Fibroblast of lung (primary cell): ENCODE data around the gene UBE4B. TPM values are rescaled to one million over a fixed set of nuclear protein-coding genes. Genes with fewer than 3 reads are reported as not detected.
A peak's percentile ranks its signal among the peaks of the same experiment; 100 is the strongest.

Experiments used
- DNase-seq, 2 donors: peaks; one replicate each; pipeline versions ENCODE4 v3.0.0 to v3.0.0-alpha.2; 2010; ENCODE audit warnings: low read depth in 2 of 2
- H2AFZ ChIP-seq: 2 replicates; pipeline ENCODE4 v1.5.1; 2012; ENCODE audit warnings: low read length, control low read depth, inconsistent platforms
- H3K27ac ChIP-seq: 2 replicates; pipeline ENCODE4 v1.5.1; 2011; ENCODE audit warnings: low read length, control low read depth; ENCODE audit not compliant: insufficient read depth
- H3K27me3 ChIP-seq: 2 replicates; pipeline ENCODE4 v1.5.1; 2011; ENCODE audit warnings: mild to moderate bottlenecking, low read length; ENCODE audit not compliant: control insufficient read depth, insufficient read depth
- H3K36me3 ChIP-seq: 2 replicates; pipeline ENCODE4 v1.5.1; 2011; ENCODE audit warnings: low read length; ENCODE audit not compliant: control insufficient read depth, insufficient read depth
- H3K4me1 ChIP-seq: 2 replicates; pipeline ENCODE4 v1.5.1; 2011; ENCODE audit warnings: low read length; ENCODE audit not compliant: control insufficient read depth, insufficient read depth; ENCODE audit errors: extremely low read depth
- H3K4me2 ChIP-seq: 2 replicates; pipeline ENCODE4 v1.5.1; 2011; ENCODE audit warnings: low read length, control low read depth; ENCODE audit not compliant: insufficient read depth; ENCODE audit errors: extremely low read depth
- H3K4me3 ChIP-seq, 4 experiments: fragments of 200-600 bp in 1 of 4; sonication (generic) in 1 of 4; replicated peaks in 1 of 4; 2 replicates each; pipeline ENCODE4 v1.5.1; 2011 to 2016; ENCODE audit warnings: low read length in 4 of 4, low read depth in 3 of 4, mild to moderate bottlenecking in 3 of 4, control low read depth in 2 of 4, inconsistent platforms in 1 of 4, mixed read lengths in 1 of 4; ENCODE audit not compliant: insufficient read depth in 1 of 4; ENCODE audit errors: control extremely low read depth in 1 of 4
- H3K79me2 ChIP-seq: 2 replicates; pipeline ENCODE4 v1.5.1; 2012; ENCODE audit warnings: mild to moderate bottlenecking, low read length, inconsistent platforms; ENCODE audit not compliant: control insufficient read depth, insufficient read depth
- H3K9ac ChIP-seq: 2 replicates; pipeline ENCODE4 v1.5.1; 2011; ENCODE audit warnings: mild to moderate bottlenecking, low read length, control low read depth; ENCODE audit not compliant: insufficient read depth
- H3K9me3 ChIP-seq: 2 replicates; pipeline ENCODE4 v1.5.1; 2012; ENCODE audit warnings: low read depth, low read length; ENCODE audit not compliant: control insufficient read depth, insufficient read depth
- H4K20me1 ChIP-seq: 2 replicates; pipeline ENCODE4 v1.5.1; 2011; ENCODE audit warnings: low read length; ENCODE audit not compliant: control insufficient read depth, insufficient read depth; ENCODE audit errors: extremely low read depth
- EZH2 ChIP-seq: IDR thresholded peaks from 2 replicates; pipeline ENCODE4 v1.5.1; 2012; ENCODE audit warnings: low read length, control low read depth, mild to moderate bottlenecking; ENCODE audit errors: missing control alignments
- polyA plus RNA-seq, 2 donors: library from polyadenylated mRNA; depleted of rRNA in 1 of 2; stranded (reverse) in 1 of 2; unstranded in 1 of 2; fragments of >200 nt; gene quantifications; 2 replicates each; pipeline ENCODE4 v1.2.1, GENCODE V29; 2011 to 2012; ENCODE audit warnings: missing spikeins in 1 of 2
- total RNA-seq: library from RNA; depleted of rRNA; stranded (reverse); fragments of >200 nt; gene quantifications from 2 replicates; pipeline ENCODE4 v1.2.1, GENCODE V29; 2014
- TF ChIP-seq, protein P1 (sequence below), 2 donors: IDR thresholded peaks in 1 of 2; conservative IDR thresholded peaks in 1 of 2; 1 replicate in 1 of 2; 2 replicates in 1 of 2; pipeline ENCODE4 v1.5.1; 2011 to 2012; ENCODE audit warnings: low read length in 2 of 2, control low read depth in 1 of 2, inconsistent platforms in 1 of 2, low read depth in 1 of 2, mild to moderate bottlenecking in 1 of 2

Gene UBE4B
- total and polyA plus RNA-seq, 2 donors (not counting 1 experiment from before 2014, with no cell fraction given) = 21.9 to 30.7 TPM

- DNase-seq = peak in 1 of 2 donors; percentile 85
- no peak overlapping the region for H3K9ac ChIP-seq
- no peaks in the 10 kb centered on the region for H3K9me3 ChIP-seq
- TF ChIP-seq, protein P1, sequence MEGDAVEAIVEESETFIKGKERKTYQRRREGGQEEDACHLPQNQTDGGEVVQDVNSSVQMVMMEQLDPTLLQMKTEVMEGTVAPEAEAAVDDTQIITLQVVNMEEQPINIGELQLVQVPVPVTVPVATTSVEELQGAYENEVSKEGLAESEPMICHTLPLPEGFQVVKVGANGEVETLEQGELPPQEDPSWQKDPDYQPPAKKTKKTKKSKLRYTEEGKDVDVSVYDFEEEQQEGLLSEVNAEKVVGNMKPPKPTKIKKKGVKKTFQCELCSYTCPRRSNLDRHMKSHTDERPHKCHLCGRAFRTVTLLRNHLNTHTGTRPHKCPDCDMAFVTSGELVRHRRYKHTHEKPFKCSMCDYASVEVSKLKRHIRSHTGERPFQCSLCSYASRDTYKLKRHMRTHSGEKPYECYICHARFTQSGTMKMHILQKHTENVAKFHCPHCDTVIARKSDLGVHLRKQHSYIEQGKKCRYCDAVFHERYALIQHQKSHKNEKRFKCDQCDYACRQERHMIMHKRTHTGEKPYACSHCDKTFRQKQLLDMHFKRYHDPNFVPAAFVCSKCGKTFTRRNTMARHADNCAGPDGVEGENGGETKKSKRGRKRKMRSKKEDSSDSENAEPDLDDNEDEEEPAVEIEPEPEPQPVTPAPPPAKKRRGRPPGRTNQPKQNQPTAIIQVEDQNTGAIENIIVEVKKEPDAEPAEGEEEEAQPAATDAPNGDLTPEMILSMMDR (conservative IDR thresholded peaks at IDR 0.05 in 1 of 2, IDR thresholded peaks at IDR 0.05 in 1 of 2; ENCODE audit: low read depth in 1 of 2, low read length in 2 of 2) = no peak
- TF ChIP-seq EZH2 = no peak
- no peaks in the 10 kb centered on the region for H4K20me1 ChIP-seq
- H3K36me3 ChIP-seq = no peaks in the 10 kb centered on the region
- no peaks in the 10 kb centered on the region for H3K4me1 ChIP-seq
- H3K79me2 ChIP-seq = peaks cover 24% of the 10 kb centered on the region
- no peaks in the 10 kb centered on the region for H3K27me3 ChIP-seq
- H3K4me2 ChIP-seq = no peak overlapping the region
- H3K27ac ChIP-seq = no peak overlapping the region
- H3K4me3 ChIP-seq = no peak overlapping the region
- no peak overlapping the region for H2AFZ ChIP-seq
Observed at GRCh38 chr1:10031461-10031860, 1.3 kb upstream of the UBE4B start.

GRCh38 chr1:10033359-10033845 is 644 bp downstream of the UBE4B start:
- peak overlapping the region; percentile 76 to 97 (median 90) for H3K4me3 ChIP-seq
- no peaks in the 10 kb centered on the region for H4K20me1 ChIP-seq
- peak overlapping the region; percentile 60 for H3K4me2 ChIP-seq
- peaks cover 29% of the 10 kb centered on the region for H3K79me2 ChIP-seq
- TF ChIP-seq, protein P1 (conservative IDR thresholded peaks at IDR 0.05 in 1 of 2, IDR thresholded peaks at IDR 0.05 in 1 of 2; ENCODE audit: low read depth in 1 of 2, low read length in 2 of 2) = no peak
- no peak for TF ChIP-seq EZH2
- no peaks in the 10 kb centered on the region for H3K9me3 ChIP-seq
- peak overlapping the region; percentile 86 for H3K9ac ChIP-seq
- DNase-seq = peak; percentile 33
- no peaks in the 10 kb centered on the region for H3K4me1 ChIP-seq
- peak overlapping the region; percentile 91 for H3K27ac ChIP-seq
- peak overlapping the region; percentile 99 for H2AFZ ChIP-seq
- H3K27me3 ChIP-seq = no peaks in the 10 kb centered on the region
- H3K36me3 ChIP-seq = peaks cover 1% of the 10 kb centered on the region

GRCh38 chr1:10042746-10043145 is 10.0 kb downstream of the UBE4B start:
- no peak overlapping the region for H2AFZ ChIP-seq
- H3K36me3 ChIP-seq = no peaks in the 10 kb centered on the region
- no peaks in the 10 kb centered on the region for H4K20me1 ChIP-seq
- DNase-seq = no peak
- H3K27ac ChIP-seq = no peak overlapping the region
- TF ChIP-seq, protein P1 (conservative IDR thresholded peaks at IDR 0.05 in 1 of 2, IDR thresholded peaks at IDR 0.05 in 1 of 2; ENCODE audit: low read depth in 1 of 2, low read length in 2 of 2) = no peak
- TF ChIP-seq EZH2 = no peak
- no peak overlapping the region for H3K4me3 ChIP-seq
- no peaks in the 10 kb centered on the region for H3K9me3 ChIP-seq
- H3K27me3 ChIP-seq = no peaks in the 10 kb centered on the region
- H3K79me2 ChIP-seq = peaks cover 28% of the 10 kb centered on the region
- no peak overlapping the region for H3K9ac ChIP-seq
- peaks cover 7% of the 10 kb centered on the region for H3K4me1 ChIP-seq
- no peak overlapping the region for H3K4me2 ChIP-seq
